ENCODE results near the gene METTL2B. TPM values are rescaled to one million over a fixed set of nuclear protein-coding genes. Genes with fewer than 3 reads are reported as not detected.
A peak's percentile ranks its signal among the peaks of the same experiment; 100 is the strongest.
"Not testable (repeated sequence)": the region's sequence is repeated elsewhere in the genome, so short reads cannot be mapped to it uniquely, and the experiment has no call there.

METTL2B gene
- total RNA-seq, 4 donors from 2014 or later: 21.6 to 27.9 (median 24.1) TPM

- Histone ChIP-seq H3K27ac (peak overlapping the region; percentile 82 to 95 (median 94)), H3K4me3 (peak overlapping the region; percentile 73 to 96 (median 88)), H3K4me1 (peaks cover 0 to 73% (median 23%) of the 10 kb centered on the region in 4 donors), H3K27me3 (no peaks in the 10 kb centered on the region), H3K9me3 (no peaks in the 10 kb centered on the region), H3K36me3 (peaks cover 0 to 7% (median 0%) of the 10 kb centered on the region in 3 donors)
- 8 to 15% methylated on average over 5 of the region's 5 CpGs for WGBS, 2 donors
- no peak for DNase-seq (ENCODE audit: low spot score in 2 of 2)
- TF ChIP-seq POLR2A (IDR thresholded peaks at IDR 0.05): no peak
- no peak for TF ChIP-seq EP300 (IDR thresholded peaks at IDR 0.05)
- no peak for TF ChIP-seq CTCF (IDR thresholded peaks at IDR 0.05)
Observed at GRCh38 chr7:128456255-128456725, 20.3 kb upstream of the METTL2B start.

- H3K9me3 ChIP-seq; H3K27me3 ChIP-seq; H3K36me3 ChIP-seq; DNase-seq (ENCODE audit: low spot score in 2 of 2): not testable (repeated sequence)
- H3K4me3 ChIP-seq: peak overlapping the region in 2 of 4 donors; percentile 25 to 92
- H3K27ac ChIP-seq: peak overlapping the region in 2 of 4 donors; percentile 94 to 95
- WGBS, 2 donors: 91 to 93% methylated on average over 6 of the region's 6 CpGs
- peaks cover 0 to 72% (median 23%) of the 10 kb centered on the region in 4 donors for H3K4me1 ChIP-seq
Observed at GRCh38 chr7:128457385-128457784, 19.2 kb upstream of the METTL2B start.

GRCh38 chr7:128458956-128459355 lies 17.6 kb upstream of the METTL2B start:
- H3K27me3 ChIP-seq: no peaks in the 10 kb centered on the region
- H3K27ac ChIP-seq: peak overlapping the region in 2 of 4 donors; percentile 56 to 94
- no peaks in the 10 kb centered on the region for H3K9me3 ChIP-seq
- 41 to 50% methylated on average over 3 of the region's 3 CpGs for WGBS, 2 donors
- no peak overlapping the region for H3K4me3 ChIP-seq
- no peak for DNase-seq (ENCODE audit: low spot score in 2 of 2)
- peaks cover 0 to 13% (median 0%) of the 10 kb centered on the region in 3 donors for H3K36me3 ChIP-seq
- no peak for TF ChIP-seq POLR2A (IDR thresholded peaks at IDR 0.05)
- no peak for TF ChIP-seq CTCF (IDR thresholded peaks at IDR 0.05)
- no peak for TF ChIP-seq EP300 (IDR thresholded peaks at IDR 0.05)
- peaks cover 0 to 64% (median 20%) of the 10 kb centered on the region in 4 donors for H3K4me1 ChIP-seq

GRCh38 chr7:128459394-128459878 lies 17.1 kb upstream of the METTL2B start:
- H3K27me3 ChIP-seq: no peaks in the 10 kb centered on the region
- DNase-seq (ENCODE audit: low spot score in 2 of 2): peak; percentile 60 to 80
- peaks cover 0 to 60% (median 19%) of the 10 kb centered on the region in 4 donors for H3K4me1 ChIP-seq
- TF ChIP-seq CTCF (IDR thresholded peaks at IDR 0.05) (peak; percentile 75 to 90 (median 88)), EP300 (IDR thresholded peaks at IDR 0.05) (no peak)
- WGBS, 2 donors: 43 to 49% methylated on average over 5 of the region's 5 CpGs
- peaks cover 0 to 13% (median 0%) of the 10 kb centered on the region in 3 donors for H3K36me3 ChIP-seq
- no peaks in the 10 kb centered on the region for H3K9me3 ChIP-seq
- no peak overlapping the region for H3K4me3 ChIP-seq
- H3K27ac ChIP-seq: peak overlapping the region in 2 of 4 donors; percentile 56 to 94

- no peak overlapping the region for H3K27ac ChIP-seq
- peaks cover 0 to 36% (median 2%) of the 10 kb centered on the region in 4 donors for H3K4me1 ChIP-seq
- no peaks in the 10 kb centered on the region for H3K9me3 ChIP-seq
- 61 to 62% methylated on average over 5 of the region's 5 CpGs for WGBS, 2 donors
- TF ChIP-seq EP300 (IDR thresholded peaks at IDR 0.05) (no peak), CTCF (IDR thresholded peaks at IDR 0.05) (no peak), POLR2A (IDR thresholded peaks at IDR 0.05) (no peak)
- H3K27me3 ChIP-seq: no peaks in the 10 kb centered on the region
- DNase-seq (ENCODE audit: low spot score in 2 of 2): no peak
- H3K36me3 ChIP-seq: peaks cover 0 to 11% (median 0%) of the 10 kb centered on the region in 3 donors
- no peak overlapping the region for H3K4me3 ChIP-seq
Observed at GRCh38 chr7:128462460-128462859, 14.1 kb upstream of the METTL2B start.

- 94 to 100% methylated on average over 4 to 24 of the region's 30 CpGs for WGBS, 2 donors
- Histone ChIP-seq H3K4me1 (peaks cover 0 to 27% (median 0%) of the 10 kb centered on the region in 4 donors), H3K36me3 (peaks cover 0 to 11% (median 0%) of the 10 kb centered on the region in 3 donors)
- H3K4me3 ChIP-seq; H3K27me3 ChIP-seq; DNase-seq (ENCODE audit: low spot score in 2 of 2); H3K9me3 ChIP-seq; H3K27ac ChIP-seq: not testable (repeated sequence)
Observed at GRCh38 chr7:128463345-128463744, 13.2 kb upstream of the METTL2B start.

GRCh38 chr7:128463933-128464332 lies 12.6 kb upstream of the METTL2B start:
- not testable (repeated sequence) for H3K27me3 ChIP-seq; H3K4me3 ChIP-seq; DNase-seq (ENCODE audit: low spot score in 2 of 2); H3K9me3 ChIP-seq; H3K27ac ChIP-seq
- peaks cover 0 to 21% (median 0%) of the 10 kb centered on the region in 4 donors for H3K4me1 ChIP-seq
- H3K36me3 ChIP-seq: peaks cover 0 to 11% (median 0%) of the 10 kb centered on the region in 3 donors
- WGBS, 2 donors: 53 to 58% methylated on average over 8 of the region's 8 CpGs

GRCh38 chr7:128466871-128467270 lies 9.7 kb upstream of the METTL2B start:
- peaks cover 0 to 11% (median 0%) of the 10 kb centered on the region in 3 donors for H3K36me3 ChIP-seq
- H3K27ac ChIP-seq; H3K27me3 ChIP-seq; DNase-seq (ENCODE audit: low spot score in 2 of 2); H3K4me3 ChIP-seq; H3K9me3 ChIP-seq; H3K4me1 ChIP-seq: not testable (repeated sequence)

GRCh38 chr7:128477336-128477690 lies 765 bp downstream of the METTL2B start:
- H3K27ac ChIP-seq: peak overlapping the region in 2 of 4 donors; percentile 74 to 84

More at GRCh38 chr7:128477336-128477690, 765 bp downstream of the METTL2B start:
- WGBS, 2 donors: 5 to 13% methylated on average over 4 of the region's 4 CpGs
- H3K9me3 ChIP-seq; DNase-seq (ENCODE audit: low spot score in 2 of 2); H3K27me3 ChIP-seq: not testable (repeated sequence)
- peaks cover 0 to 32% (median 0%) of the 10 kb centered on the region in 3 donors for H3K36me3 ChIP-seq
- peak overlapping the region; percentile 69 to 93 (median 78) for H3K4me3 ChIP-seq
- H3K4me1 ChIP-seq: peaks cover 0 to 30% (median 3%) of the 10 kb centered on the region in 4 donors

All from tibial nerve (tissue), 4 donors.